GM10248 (cell line): ENCODE measurements around the gene ATP8A1.

Experiments used
- CTCF ChIA-PET: fragments of 300-600 bp; sonication (Branson Sonifier 250); formaldehyde crosslinking; extraction: SDS; loops from one replicate; lab custom pipeline; 2021; ENCODE audit warnings: antibody characterized with exemption; lab: Yijun Ruan, JAX
- POLR2A ChIA-PET: fragments of 350-650 bp; sonication (Branson Sonifier 250); formaldehyde crosslinking; extraction: SDS; loops from one replicate; lab custom pipeline; 2020; ENCODE audit warnings: antibody characterized with exemption; lab: Yijun Ruan, JAX
- DNase-seq: peaks from one replicate; pipeline ENCODE4 v3.0.0; 2012; ENCODE audit errors: extremely low spot score
- CTCF ChIP-seq: IDR thresholded peaks from 2 replicates; pipeline ENCODE4 v1.5.1; 2012; ENCODE audit warnings: mild to moderate bottlenecking, low read depth; ENCODE audit errors: extremely low read depth, missing control alignments, control extremely low read depth

Gene ATP8A1

GRCh38 chr4:42366959-42367358 is 289.9 kb downstream of the ATP8A1 start:
- ChIA-PET POLR2A (no interaction called here), CTCF (interaction anchor here (1.5 to 7.6 kb wide), 2 partner anchors 13 to 151 kb away, joined by 4 to 119 read pairs; no protein-coding TSS in a partner anchor)
- DNase-seq: no peak
- TF ChIP-seq CTCF: no peak

- DNase-seq: no peak
- ChIA-PET POLR2A (no interaction called here), CTCF (no interaction called here)
- no peak for TF ChIP-seq CTCF
Observed at GRCh38 chr4:42364266-42365053, 292.4 kb downstream of the ATP8A1 start.

GRCh38 chr4:42363614-42364013 is 293.3 kb downstream of the ATP8A1 start:
- DNase-seq: no peak
- CTCF ChIA-PET: no interaction called here
- POLR2A ChIA-PET: no interaction called here
- TF ChIP-seq CTCF: no peak

- POLR2A ChIA-PET: no interaction called here
- CTCF ChIA-PET: interaction anchor here (0.6 kb wide), 1 partner anchor 9 kb away, joined by 3 read pairs; no protein-coding TSS in a partner anchor
- no peak for TF ChIP-seq CTCF
- no peak for DNase-seq
Observed at GRCh38 chr4:42362591-42362990, 294.3 kb downstream of the ATP8A1 start.

- ChIA-PET POLR2A (no interaction called here), CTCF (interaction anchor here (1.0 kb wide), 1 partner anchor 10 kb away, joined by 4 read pairs; no protein-coding TSS in a partner anchor)
Observed at GRCh38 chr4:42361456-42361855, 295.4 kb downstream of the ATP8A1 start.

GRCh38 chr4:42360256-42360669 is 296.6 kb downstream of the ATP8A1 start:
- CTCF ChIA-PET: interaction anchor here (1.1 to 1.5 kb wide), 2 partner anchors 11 to 160 kb away, joined by 5 to 6 read pairs; no protein-coding TSS in a partner anchor
- POLR2A ChIA-PET: no interaction called here
- DNase-seq: no peak
- no peak for TF ChIP-seq CTCF

More at GRCh38 chr4:42361456-42361855, 295.4 kb downstream of the ATP8A1 start:
- DNase-seq: no peak
- TF ChIP-seq CTCF: no peak
